Measurements from ENCODE around the gene PLEKHS1.
A peak's percentile ranks its signal among the peaks of the same experiment; 100 is the strongest.
"Not testable (repeated sequence)": the region's sequence is repeated elsewhere in the genome, so short reads cannot be mapped to it uniquely, and the experiment has no call there.

The PLEKHS1 gene

DNA sequence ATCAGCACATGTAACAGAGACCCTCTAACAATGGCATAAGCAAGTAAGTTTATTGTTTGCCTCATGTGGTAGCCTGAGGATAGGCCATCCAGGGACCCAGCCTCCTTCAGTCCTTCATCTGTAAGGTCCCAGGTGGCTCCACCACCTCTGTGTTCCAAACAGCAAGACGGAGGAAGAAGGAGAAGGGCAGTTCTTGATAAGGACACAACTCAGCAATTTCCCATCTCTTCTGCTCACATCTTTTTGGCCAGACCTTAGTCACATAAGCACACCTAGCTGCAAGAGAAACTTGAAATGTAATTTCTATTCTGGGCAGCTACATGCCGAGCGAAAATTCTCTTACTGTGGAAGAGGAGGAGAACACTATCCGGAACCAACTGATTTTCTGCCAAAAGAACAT lies 68.5 kb downstream of the PLEKHS1 start:
- ChIA-PET POLR2A (no interaction called here), CTCF (interaction anchor here (0.7 kb wide), 1 partner anchor 536 kb away, joined by 7 read pairs; no protein-coding TSS in a partner anchor)
- no peak for DNase-seq (ENCODE audit: extremely low spot score)
- TF ChIP-seq BHLHE40 (IDR thresholded peaks at IDR 0.05; ENCODE audit: borderline replicate concordance) (no peak), ARNT (IDR thresholded peaks at IDR 0.05) (no peak), LEF1 (IDR thresholded peaks at IDR 0.05; ENCODE audit: borderline replicate concordance) (no peak), CTBP1 (IDR thresholded peaks at IDR 0.05; ENCODE audit: borderline replicate concordance) (no peak)
- TF ChIP-seq, protein P1, sequence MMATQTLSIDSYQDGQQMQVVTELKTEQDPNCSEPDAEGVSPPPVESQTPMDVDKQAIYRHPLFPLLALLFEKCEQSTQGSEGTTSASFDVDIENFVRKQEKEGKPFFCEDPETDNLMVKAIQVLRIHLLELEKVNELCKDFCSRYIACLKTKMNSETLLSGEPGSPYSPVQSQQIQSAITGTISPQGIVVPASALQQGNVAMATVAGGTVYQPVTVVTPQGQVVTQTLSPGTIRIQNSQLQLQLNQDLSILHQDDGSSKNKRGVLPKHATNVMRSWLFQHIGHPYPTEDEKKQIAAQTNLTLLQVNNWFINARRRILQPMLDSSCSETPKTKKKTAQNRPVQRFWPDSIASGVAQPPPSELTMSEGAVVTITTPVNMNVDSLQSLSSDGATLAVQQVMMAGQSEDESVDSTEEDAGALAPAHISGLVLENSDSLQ (IDR thresholded peaks at IDR 0.05): no peak

GRCh38 chr10:113820507-113820906 lies 69.0 kb downstream of the PLEKHS1 start:
- CTCF ChIA-PET: no interaction called here
- DNase-seq (ENCODE audit: extremely low spot score): peak; percentile 42
- TF ChIP-seq TARDBP (IDR thresholded peaks at IDR 0.05) (no peak), ARNT (IDR thresholded peaks at IDR 0.05) (no peak)
- POLR2A ChIA-PET: no interaction called here

DNA sequence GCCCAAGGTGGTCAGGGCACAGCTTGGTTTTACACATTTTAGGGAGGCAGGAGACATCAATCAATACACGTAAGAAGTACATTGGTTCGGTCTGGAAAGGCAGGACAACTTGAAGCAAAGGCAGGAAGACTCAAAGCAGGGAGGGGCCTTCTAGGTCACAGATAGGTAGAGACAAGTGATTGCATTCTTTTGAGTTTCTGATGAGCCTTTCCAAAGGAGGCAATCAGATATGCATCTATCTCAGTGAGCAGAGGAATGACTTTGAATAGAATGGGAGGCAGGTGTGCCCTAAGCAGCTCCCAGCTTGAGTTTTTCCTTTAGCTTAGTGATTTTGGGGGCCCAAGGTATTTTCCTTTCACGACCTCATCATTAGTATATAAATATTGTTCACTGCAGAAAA lies 69.8 kb downstream of the PLEKHS1 start:
- POLR2A ChIA-PET; DNase-seq (ENCODE audit: extremely low spot score); CTCF ChIA-PET: not testable (repeated sequence)

GRCh38 chr10:113822174-113822573 lies 70.7 kb downstream of the PLEKHS1 start:
- DNase-seq (ENCODE audit: extremely low spot score): no peak
- TF ChIP-seq FOXK2 (IDR thresholded peaks at IDR 0.05): no peak
- no peak for TF ChIP-seq L3MBTL2 (conservative IDR thresholded peaks at IDR 0.05)
- no peak for TF ChIP-seq ZNF384 (IDR thresholded peaks at IDR 0.05)
- TF ChIP-seq, protein P1 (IDR thresholded peaks at IDR 0.05): no peak
- CTCF ChIA-PET: no interaction called here
- POLR2A ChIA-PET: no interaction called here

DNA sequence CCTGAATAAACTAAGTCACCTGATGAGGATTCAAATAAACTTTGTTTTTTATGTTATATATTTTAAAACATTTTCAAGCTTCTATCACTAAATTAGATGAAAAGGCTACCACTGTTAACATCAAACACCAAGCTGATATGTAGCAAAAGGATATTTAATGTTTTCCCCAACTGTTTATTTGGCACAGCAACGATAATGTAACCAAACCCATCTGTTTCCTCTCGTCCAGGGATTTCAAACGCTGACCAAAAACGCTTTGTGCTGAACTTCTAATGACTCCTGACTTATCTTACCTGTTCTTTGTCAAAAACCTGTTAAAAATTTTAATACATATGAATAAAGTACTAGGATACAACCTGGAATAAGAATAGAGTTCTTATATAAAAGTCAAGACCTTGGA lies 71.9 kb downstream of the PLEKHS1 start:
- CTCF ChIA-PET: no interaction called here
- TF ChIP-seq ELF4 (IDR thresholded peaks at IDR 0.05) (no peak), ARNT (IDR thresholded peaks at IDR 0.05) (no peak), LEF1 (IDR thresholded peaks at IDR 0.05; ENCODE audit: borderline replicate concordance) (no peak), L3MBTL2 (conservative IDR thresholded peaks at IDR 0.05) (no peak), HDGF (IDR thresholded peaks at IDR 0.05; ENCODE audit: borderline replicate concordance) (no peak), BHLHE40 (IDR thresholded peaks at IDR 0.05; ENCODE audit: borderline replicate concordance) (no peak), NFRKB (IDR thresholded peaks at IDR 0.05) (no peak), SUZ12 (IDR thresholded peaks at IDR 0.05) (no peak), CTBP1 (IDR thresholded peaks at IDR 0.05; ENCODE audit: borderline replicate concordance) (no peak), FOXA1 (IDR thresholded peaks at IDR 0.05) (no peak), SP1 (IDR thresholded peaks at IDR 0.05) (no peak), ZNF384 (IDR thresholded peaks at IDR 0.05) (no peak)
- TF ChIP-seq, protein P1 (IDR thresholded peaks at IDR 0.05): no peak
- POLR2A ChIA-PET: no interaction called here

DNA sequence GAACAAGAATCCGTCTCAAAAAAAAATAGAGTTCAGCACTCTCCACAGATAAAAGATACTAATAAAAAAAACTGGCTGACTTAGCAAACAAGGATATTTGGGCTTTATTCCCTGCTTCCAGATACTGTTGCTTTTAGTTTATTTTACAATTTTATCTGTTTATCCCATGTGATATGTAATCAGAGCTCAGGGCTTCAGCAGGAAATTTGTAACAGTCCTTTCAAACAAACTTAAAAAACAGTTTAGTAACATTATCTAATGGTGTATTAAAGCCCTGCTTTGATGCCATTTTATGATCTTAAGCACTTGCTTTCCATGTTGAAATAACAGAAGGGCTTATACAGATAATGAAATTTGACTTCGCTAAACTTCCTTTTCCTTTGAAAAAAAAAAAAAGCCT lies 74.3 kb downstream of the PLEKHS1 start:
- ChIA-PET POLR2A (no interaction called here), CTCF (no interaction called here)
- no peak for DNase-seq (ENCODE audit: extremely low spot score)

More for the DNA sequence above, 71.9 kb downstream of the PLEKHS1 start:
- no peak for DNase-seq (ENCODE audit: extremely low spot score)

GRCh38 chr10:113828567-113828966 lies 77.1 kb downstream of the PLEKHS1 start:
- CTCF ChIA-PET: interaction anchor here (1.0 kb wide), 1 partner anchor 26 kb away, joined by 5 read pairs; no protein-coding TSS in a partner anchor
- DNase-seq (ENCODE audit: extremely low spot score); POLR2A ChIA-PET: not testable (repeated sequence)

More for the DNA sequence above, 74.3 kb downstream of the PLEKHS1 start:
- TF ChIP-seq BHLHE40 (IDR thresholded peaks at IDR 0.05; ENCODE audit: borderline replicate concordance) (no peak), ZNF384 (IDR thresholded peaks at IDR 0.05) (no peak), LEF1 (IDR thresholded peaks at IDR 0.05; ENCODE audit: borderline replicate concordance) (no peak), L3MBTL2 (conservative IDR thresholded peaks at IDR 0.05) (no peak), FOXA1 (IDR thresholded peaks at IDR 0.05) (no peak), NFRKB (IDR thresholded peaks at IDR 0.05) (no peak), FOXK2 (IDR thresholded peaks at IDR 0.05) (no peak), CTBP1 (IDR thresholded peaks at IDR 0.05; ENCODE audit: borderline replicate concordance) (no peak), SUZ12 (IDR thresholded peaks at IDR 0.05) (no peak), SP1 (IDR thresholded peaks at IDR 0.05) (no peak), TARDBP (IDR thresholded peaks at IDR 0.05) (no peak), HDGF (IDR thresholded peaks at IDR 0.05; ENCODE audit: borderline replicate concordance) (no peak), ARNT (IDR thresholded peaks at IDR 0.05) (no peak), ELF4 (IDR thresholded peaks at IDR 0.05) (no peak)
- TF ChIP-seq, protein P1 (IDR thresholded peaks at IDR 0.05): no peak

Measured in HEK293T (cell line).